ENCODE data around the gene VWA8. TPM values are rescaled to one million over a fixed set of nuclear protein-coding genes. Genes with fewer than 3 reads are reported as not detected.
A peak's percentile ranks its signal among the peaks of the same experiment; 100 is the strongest.

VWA8 gene
- total RNA-seq, 1 donor from 2014 or later: 15.8 TPM

DNA sequence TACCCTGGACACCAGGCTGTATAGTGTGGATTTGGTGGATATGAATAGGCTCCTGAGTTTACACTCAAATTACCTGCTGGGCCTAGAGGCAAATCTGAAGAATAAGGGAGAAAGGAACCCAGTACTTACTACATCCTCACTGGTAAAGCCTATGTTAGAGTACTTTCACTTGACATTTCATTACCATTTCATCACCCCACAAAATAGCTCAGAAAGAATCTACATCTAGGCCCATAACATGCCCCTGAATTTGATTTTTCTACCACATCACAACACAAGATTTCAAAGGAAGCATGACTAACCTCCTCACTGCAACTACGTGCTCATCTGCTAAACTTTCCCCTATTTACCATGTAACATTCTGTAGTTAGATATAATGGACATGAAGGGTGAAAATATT, 43.3 kb downstream of the VWA8 start:
- H3K27ac Mint-ChIP-seq (ENCODE audit: unreplicated experiment): peak overlapping the region; percentile 66
- no peak for DNase-seq (ENCODE audit: extremely low spot score, unreplicated experiment)
- H3K4me1 Mint-ChIP-seq (ENCODE audit: unreplicated experiment): peaks cover 49% of the 10 kb centered on the region
- H3K4me3 Mint-ChIP-seq (ENCODE audit: unreplicated experiment): no peak overlapping the region
- no peaks in the 10 kb centered on the region for H3K36me3 Mint-ChIP-seq (ENCODE audit: unreplicated experiment)
- H3K27me3 Mint-ChIP-seq (ENCODE audit: unreplicated experiment): no peaks in the 10 kb centered on the region
- TF ChIP-seq, protein P1, sequence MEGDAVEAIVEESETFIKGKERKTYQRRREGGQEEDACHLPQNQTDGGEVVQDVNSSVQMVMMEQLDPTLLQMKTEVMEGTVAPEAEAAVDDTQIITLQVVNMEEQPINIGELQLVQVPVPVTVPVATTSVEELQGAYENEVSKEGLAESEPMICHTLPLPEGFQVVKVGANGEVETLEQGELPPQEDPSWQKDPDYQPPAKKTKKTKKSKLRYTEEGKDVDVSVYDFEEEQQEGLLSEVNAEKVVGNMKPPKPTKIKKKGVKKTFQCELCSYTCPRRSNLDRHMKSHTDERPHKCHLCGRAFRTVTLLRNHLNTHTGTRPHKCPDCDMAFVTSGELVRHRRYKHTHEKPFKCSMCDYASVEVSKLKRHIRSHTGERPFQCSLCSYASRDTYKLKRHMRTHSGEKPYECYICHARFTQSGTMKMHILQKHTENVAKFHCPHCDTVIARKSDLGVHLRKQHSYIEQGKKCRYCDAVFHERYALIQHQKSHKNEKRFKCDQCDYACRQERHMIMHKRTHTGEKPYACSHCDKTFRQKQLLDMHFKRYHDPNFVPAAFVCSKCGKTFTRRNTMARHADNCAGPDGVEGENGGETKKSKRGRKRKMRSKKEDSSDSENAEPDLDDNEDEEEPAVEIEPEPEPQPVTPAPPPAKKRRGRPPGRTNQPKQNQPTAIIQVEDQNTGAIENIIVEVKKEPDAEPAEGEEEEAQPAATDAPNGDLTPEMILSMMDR (IDR thresholded peaks at IDR 0.05): no peak
- no peaks in the 10 kb centered on the region for H3K9me3 Mint-ChIP-seq (ENCODE audit: unreplicated experiment)

DNA sequence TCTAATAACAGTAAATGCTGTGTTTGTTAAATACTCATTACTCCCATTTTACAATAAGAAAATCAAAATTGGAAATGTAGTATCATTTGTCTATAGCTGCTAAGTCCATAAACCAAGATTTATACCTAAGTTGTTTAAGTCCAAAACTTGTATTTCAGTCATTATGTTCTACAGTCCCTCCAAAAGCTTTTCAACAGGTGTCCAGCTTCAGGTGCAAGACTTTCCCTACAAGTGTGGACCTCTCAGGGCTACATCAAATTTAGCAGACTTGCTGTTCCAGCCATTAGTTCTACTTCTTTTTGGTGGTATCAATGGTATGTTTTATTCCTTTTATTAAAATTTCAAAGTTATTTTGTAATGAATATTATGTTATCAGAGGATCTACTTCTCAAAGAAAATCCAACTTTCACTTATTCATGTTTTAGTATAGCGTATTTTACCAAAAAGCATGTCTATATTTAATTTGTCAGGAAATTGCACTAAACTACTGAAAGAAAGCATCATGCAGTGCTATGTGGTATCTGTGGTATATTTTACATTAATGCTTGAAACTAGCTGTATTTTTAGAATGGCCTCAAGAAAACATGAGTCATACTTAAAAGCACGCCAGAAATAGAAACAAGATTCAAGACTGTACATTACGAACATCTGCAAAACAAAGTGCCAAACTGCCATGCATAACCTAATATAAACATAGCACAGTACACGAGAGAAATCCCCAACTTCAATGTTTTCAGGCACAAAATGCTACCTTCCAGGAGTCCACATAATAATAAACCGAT, 44.5 kb downstream of the VWA8 start:
- no peaks in the 10 kb centered on the region for H3K9me3 Mint-ChIP-seq (ENCODE audit: unreplicated experiment)
- TF ChIP-seq, protein P1 (IDR thresholded peaks at IDR 0.05): no peak
- H3K4me1 Mint-ChIP-seq (ENCODE audit: unreplicated experiment): peaks cover 49% of the 10 kb centered on the region
- peak overlapping the region; percentile 39 for H3K4me3 Mint-ChIP-seq (ENCODE audit: unreplicated experiment)
- no peaks in the 10 kb centered on the region for H3K27me3 Mint-ChIP-seq (ENCODE audit: unreplicated experiment)
- peak overlapping the region; percentile 81 for H3K27ac Mint-ChIP-seq (ENCODE audit: unreplicated experiment)
- no peak for DNase-seq (ENCODE audit: extremely low spot score, unreplicated experiment)
- no peaks in the 10 kb centered on the region for H3K36me3 Mint-ChIP-seq (ENCODE audit: unreplicated experiment)

DNA sequence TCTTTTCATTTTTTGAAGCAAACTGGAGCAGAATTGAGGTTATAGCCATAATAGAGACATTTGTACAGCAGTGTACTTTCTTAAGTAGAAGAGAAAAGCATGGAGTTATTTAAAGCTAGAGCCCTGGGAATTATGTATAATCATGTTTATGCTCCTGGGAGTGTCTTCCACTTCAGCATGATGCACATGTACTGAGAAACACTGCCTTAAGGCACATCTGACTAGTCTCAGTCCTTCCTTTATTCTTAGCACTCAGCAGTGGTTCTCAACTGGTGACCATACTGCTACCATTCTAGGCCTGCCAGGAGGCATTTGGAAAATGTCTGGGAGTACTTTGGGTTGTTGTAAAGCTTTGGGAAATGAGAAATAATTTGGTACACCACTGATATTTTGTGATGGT, 45.8 kb downstream of the VWA8 start:
- TF ChIP-seq, protein P1 (IDR thresholded peaks at IDR 0.05): no peak
- Mint-ChIP-seq H3K27ac (ENCODE audit: unreplicated experiment) (peak overlapping the region; percentile 81), H3K27me3 (ENCODE audit: unreplicated experiment) (no peaks in the 10 kb centered on the region), H3K9me3 (ENCODE audit: unreplicated experiment) (no peaks in the 10 kb centered on the region), H3K36me3 (ENCODE audit: unreplicated experiment) (peaks cover 5% of the 10 kb centered on the region), H3K4me1 (ENCODE audit: unreplicated experiment) (peaks cover 45% of the 10 kb centered on the region), H3K4me3 (ENCODE audit: unreplicated experiment) (no peak overlapping the region)
- DNase-seq (ENCODE audit: extremely low spot score, unreplicated experiment): no peak

DNA sequence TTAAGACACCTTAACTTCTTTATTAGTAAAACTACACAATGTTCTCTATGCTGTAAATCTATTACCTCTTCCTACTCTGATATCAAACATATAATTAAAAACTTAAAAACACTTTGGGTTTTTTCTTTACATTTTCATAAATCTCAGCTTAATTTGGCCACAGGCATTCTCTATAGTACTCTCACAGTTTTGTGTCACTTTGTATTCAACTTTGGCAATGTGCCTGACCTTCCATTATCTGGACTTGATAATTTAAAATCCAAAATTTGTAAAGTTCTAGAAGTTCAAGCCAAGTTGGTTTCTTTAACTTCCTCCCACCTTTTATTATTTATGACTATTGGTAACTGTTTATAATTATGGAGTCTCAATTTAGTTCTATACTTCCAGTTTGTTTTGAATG, 46.4 kb downstream of the VWA8 start:
- Mint-ChIP-seq H3K27me3 (ENCODE audit: unreplicated experiment) (no peaks in the 10 kb centered on the region), H3K27ac (ENCODE audit: unreplicated experiment) (peak overlapping the region; percentile 81), H3K9me3 (ENCODE audit: unreplicated experiment) (no peaks in the 10 kb centered on the region), H3K36me3 (ENCODE audit: unreplicated experiment) (peaks cover 6% of the 10 kb centered on the region), H3K4me1 (ENCODE audit: unreplicated experiment) (peaks cover 45% of the 10 kb centered on the region), H3K4me3 (ENCODE audit: unreplicated experiment) (no peak overlapping the region)
- TF ChIP-seq, protein P1 (IDR thresholded peaks at IDR 0.05): no peak
- no peak for DNase-seq (ENCODE audit: extremely low spot score, unreplicated experiment)

DNA sequence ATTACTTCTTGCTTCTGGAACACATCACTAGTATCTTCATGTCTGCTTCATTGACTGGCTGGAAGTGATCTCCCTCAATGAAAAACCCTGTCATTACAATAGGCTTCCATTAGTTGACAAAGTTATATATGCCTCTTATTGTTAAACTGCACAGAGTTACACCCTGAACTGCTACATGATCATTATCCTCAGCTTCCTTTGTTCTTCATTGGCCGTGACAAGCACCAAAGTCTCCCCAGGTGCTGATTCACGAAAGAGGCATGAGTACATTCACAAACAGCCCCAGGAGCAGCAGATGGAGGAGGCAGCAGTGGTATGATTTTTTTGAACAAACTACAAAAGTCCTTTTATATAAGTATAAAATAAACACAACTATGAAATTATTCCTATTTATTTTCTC, 51.4 kb downstream of the VWA8 start:
- Mint-ChIP-seq H3K4me1 (ENCODE audit: unreplicated experiment) (peaks cover 5% of the 10 kb centered on the region), H3K27me3 (ENCODE audit: unreplicated experiment) (no peaks in the 10 kb centered on the region), H3K4me3 (ENCODE audit: unreplicated experiment) (no peak overlapping the region), H3K9me3 (ENCODE audit: unreplicated experiment) (no peaks in the 10 kb centered on the region), H3K36me3 (ENCODE audit: unreplicated experiment) (peaks cover 20% of the 10 kb centered on the region), H3K27ac (ENCODE audit: unreplicated experiment) (no peak overlapping the region)
- DNase-seq (ENCODE audit: extremely low spot score, unreplicated experiment): no peak
- TF ChIP-seq, protein P1 (IDR thresholded peaks at IDR 0.05): no peak
